Tibial nerve (tissue), 4 donors: Measurements from ENCODE around the gene ATP8B1. TPM values are rescaled to one million over a fixed set of nuclear protein-coding genes. Genes with fewer than 3 reads are reported as not detected.

ENCODE experiments used
- DNase-seq, 2 donors: peaks; one replicate each; pipeline ENCODE4 v3.0.0-alpha.2; 2019; ENCODE audit warnings: low spot score in 2 of 2
- H3K27ac ChIP-seq, 4 donors: fragments of 200-600 bp; sonication (generic) in 3 of 4; one replicate each; pipeline ENCODE4 v1.5.1; 2017 to 2019; ENCODE audit warnings: mild to moderate bottlenecking in 1 of 4
- H3K27me3 ChIP-seq, 2 donors: fragments of 200-600 bp; sonication (generic) in 1 of 2; one replicate each; pipeline versions ENCODE4 v1.5.1 to v1.6.0; 2017 to 2019
- H3K36me3 ChIP-seq, 3 donors: fragments of 200-600 bp; sonication (generic); one replicate each; pipeline ENCODE4 v1.5.1; 2018 to 2019
- H3K4me1 ChIP-seq, 4 donors: fragments of 200-600 bp; sonication (generic) in 3 of 4; one replicate each; pipeline ENCODE4 v1.5.1; 2017 to 2019
- H3K4me3 ChIP-seq, 4 donors: fragments of 200-600 bp; sonication (generic) in 3 of 4; one replicate each; pipeline ENCODE4 v1.5.1; 2017 to 2019; ENCODE audit warnings: mild to moderate bottlenecking in 1 of 4, moderate library complexity in 1 of 4
- H3K9me3 ChIP-seq, 4 donors: fragments of 200-600 bp; sonication (generic) in 3 of 4; one replicate each; pipeline ENCODE4 v1.5.1; 2017 to 2019
- EP300 ChIP-seq, 2 donors: sonication (generic); formaldehyde crosslinking; IDR thresholded peaks; one replicate each; pipeline ENCODE4 v1.6.1; 2017; ENCODE audit warnings: antibody characterized with exemption in 2 of 2, mild to moderate bottlenecking in 1 of 2
- POLR2A ChIP-seq, 2 donors: fragments of 450-650 bp; IDR thresholded peaks; one replicate each; pipeline ENCODE4 v1.6.1; 2017; ENCODE audit warnings: antibody characterized with exemption in 2 of 2, mild to moderate bottlenecking in 2 of 2, moderate library complexity in 2 of 2
- WGBS, 2 donors: methylation state at CpG; one replicate each; pipeline ENCODE4 v1.1.5; 2018; 5-methylcytosine and 5-hydroxymethylcytosine counted together
- small RNA-seq: library from RNA; depleted of rRNA; stranded (forward); fragments of <200 nt; gene quantifications from one replicate; pipeline ENCODE3, GENCODE V24; 2016
- total RNA-seq, 4 donors: library from RNA; depleted of rRNA; stranded (reverse); fragments of >200 nt; gene quantifications; one replicate each; pipeline ENCODE4 v1.1.0, GENCODE V29; 2016
- TF ChIP-seq, protein P1 (sequence below), 5 experiments: fragments of 200-600 bp in 3 of 5; fragments of 450-650 bp in 2 of 5; sonication (generic) in 3 of 5; IDR thresholded peaks; one replicate each; pipeline ENCODE4 v1.5.1; 2016 to 2019; ENCODE audit warnings: antibody characterized with exemption in 5 of 5, mild to moderate bottlenecking in 3 of 5, moderate library complexity in 2 of 5

Gene ATP8B1
- total RNA-seq, 4 donors from 2014 or later, result 8.0 to 25.8 (median 12.4) TPM

- no peak for TF ChIP-seq EP300 (IDR thresholded peaks at IDR 0.05)
- H3K9me3 ChIP-seq, result no peaks in the 10 kb centered on the region
- DNase-seq, result no peak
- H3K27me3 ChIP-seq, result no peaks in the 10 kb centered on the region
- WGBS, 2 donors, result 91 to 96% methylated on average over 3 of the region's 3 CpGs
- no peak overlapping the region for H3K4me3 ChIP-seq
- H3K27ac ChIP-seq, result no peak overlapping the region
- H3K36me3 ChIP-seq, result peaks cover 0 to 34% (median 0%) of the 10 kb centered on the region in 3 donors
- peaks cover 0 to 26% (median 4%) of the 10 kb centered on the region in 4 donors for H3K4me1 ChIP-seq
These were observed 183.2 kb downstream of the ATP8B1 start for GRCh38 chr18:57619876-57620275.

DNA sequence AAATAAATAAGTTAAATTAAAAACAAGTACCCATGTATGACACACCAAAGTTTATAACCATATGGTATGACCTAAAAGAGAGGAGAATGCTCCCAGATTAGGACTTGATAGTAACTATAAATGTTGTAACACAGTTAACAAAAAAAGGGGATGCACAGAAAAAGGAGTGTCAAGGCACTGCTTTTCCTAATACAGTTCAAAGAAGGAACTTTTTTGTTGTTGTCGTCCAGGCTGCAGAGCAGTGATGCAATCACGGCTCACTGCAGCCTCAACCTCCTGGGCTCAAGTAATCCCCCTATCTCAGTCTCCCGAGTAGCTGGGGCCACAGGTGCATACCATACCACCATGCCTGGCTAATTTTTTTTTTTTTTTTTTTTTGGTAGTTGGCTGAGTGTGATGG is 184.2 kb downstream of the ATP8B1 start:
- Histone ChIP-seq H3K4me1 (peaks cover 0 to 26% (median 4%) of the 10 kb centered on the region in 4 donors), H3K27me3 (no peaks in the 10 kb centered on the region), H3K4me3 (no peak overlapping the region), H3K9me3 (no peaks in the 10 kb centered on the region), H3K36me3 (peaks cover 0 to 44% (median 3%) of the 10 kb centered on the region in 3 donors), H3K27ac (no peak overlapping the region)
- no peak for DNase-seq
- TF ChIP-seq EP300 (IDR thresholded peaks at IDR 0.05), result no peak
- TF ChIP-seq, protein P1, sequence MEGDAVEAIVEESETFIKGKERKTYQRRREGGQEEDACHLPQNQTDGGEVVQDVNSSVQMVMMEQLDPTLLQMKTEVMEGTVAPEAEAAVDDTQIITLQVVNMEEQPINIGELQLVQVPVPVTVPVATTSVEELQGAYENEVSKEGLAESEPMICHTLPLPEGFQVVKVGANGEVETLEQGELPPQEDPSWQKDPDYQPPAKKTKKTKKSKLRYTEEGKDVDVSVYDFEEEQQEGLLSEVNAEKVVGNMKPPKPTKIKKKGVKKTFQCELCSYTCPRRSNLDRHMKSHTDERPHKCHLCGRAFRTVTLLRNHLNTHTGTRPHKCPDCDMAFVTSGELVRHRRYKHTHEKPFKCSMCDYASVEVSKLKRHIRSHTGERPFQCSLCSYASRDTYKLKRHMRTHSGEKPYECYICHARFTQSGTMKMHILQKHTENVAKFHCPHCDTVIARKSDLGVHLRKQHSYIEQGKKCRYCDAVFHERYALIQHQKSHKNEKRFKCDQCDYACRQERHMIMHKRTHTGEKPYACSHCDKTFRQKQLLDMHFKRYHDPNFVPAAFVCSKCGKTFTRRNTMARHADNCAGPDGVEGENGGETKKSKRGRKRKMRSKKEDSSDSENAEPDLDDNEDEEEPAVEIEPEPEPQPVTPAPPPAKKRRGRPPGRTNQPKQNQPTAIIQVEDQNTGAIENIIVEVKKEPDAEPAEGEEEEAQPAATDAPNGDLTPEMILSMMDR (IDR thresholded peaks at IDR 0.05), result no peak
- no peak for TF ChIP-seq POLR2A (IDR thresholded peaks at IDR 0.05)
- WGBS, 2 donors, result 78% methylated on average over 3 of the region's 3 CpGs

DNA sequence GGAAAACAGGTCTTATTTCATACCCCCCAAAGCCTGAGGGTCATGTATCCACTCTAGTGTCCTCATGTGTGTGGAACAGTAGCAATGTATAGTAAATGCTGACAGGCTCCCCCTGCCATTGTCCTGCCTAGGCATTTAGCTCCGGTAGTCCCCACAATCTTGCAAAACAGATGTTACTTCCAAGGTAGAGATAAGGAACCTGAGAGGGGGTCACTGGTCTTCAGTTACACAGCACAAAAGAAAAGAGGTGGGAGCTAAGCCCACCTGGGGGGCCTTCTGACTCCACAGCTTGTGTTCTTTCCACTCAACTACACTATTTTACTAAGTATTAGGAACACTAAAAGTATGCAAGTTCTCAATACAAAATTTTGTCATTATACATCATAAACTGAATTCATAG is 199.2 kb downstream of the ATP8B1 start:
- Histone ChIP-seq H3K9me3 (no peaks in the 10 kb centered on the region), H3K27me3 (no peaks in the 10 kb centered on the region), H3K27ac (no peak overlapping the region), H3K36me3 (peaks cover 0 to 100% (median 27%) of the 10 kb centered on the region in 3 donors), H3K4me3 (no peak overlapping the region), H3K4me1 (no peaks in the 10 kb centered on the region)
- TF ChIP-seq EP300 (IDR thresholded peaks at IDR 0.05), result no peak
- TF ChIP-seq, protein P1 (IDR thresholded peaks at IDR 0.05), result no peak
- TF ChIP-seq POLR2A (IDR thresholded peaks at IDR 0.05), result no peak
- WGBS, 2 donors, result 85 to 88% methylated on average over 1 of the region's 1 CpG
- no peak for DNase-seq

Small RNA genes within 50 kb of the gene (small RNA-seq; reads per million reads assigned to genes)
- not detected for gene RNU6-742P

Other genes with a start within 250 kb of the ATP8B1 start
- gene FECH, start 216.6 kb downstream of the ATP8B1 start, total RNA-seq, result 10 to 100 TPM; 16.3 to 42.4 (median 28.2) TPM
- gene NARS1, start 181.5 kb downstream of the ATP8B1 start, total RNA-seq, result 10 to 100 TPM; 79.1 to 83.7 (median 81.2) TPM
- gene NEDD4L, start 240.9 kb upstream of the ATP8B1 start, total RNA-seq, result 10 to 100 TPM; 15.3 to 59.9 (median 26.8) TPM